ENCODE data around the gene PITX2.

PITX2 gene

GRCh38 chr4:110639207-110640090 lies 16.6 kb upstream of the PITX2 start:
- Mint-ChIP-seq H3K27ac (peak overlapping the region; percentile 47 to 94 (median 90)), H3K4me1 (peaks cover 22% of the 10 kb centered on the region), H3K9me3 (peaks cover 2% of the 10 kb centered on the region), H3K27me3 (ENCODE audit: low read depth) (peaks cover 97% of the 10 kb centered on the region), H3K4me3 (peak overlapping the region; percentile 76 to 90 (median 87)), H3K36me3 (ENCODE audit: low read depth) (no peaks in the 10 kb centered on the region)
- no peak for TF ChIP-seq CTCF (IDR thresholded peaks at IDR 0.05; ENCODE audit: unreplicated experiment in 3 of 3)

- Mint-ChIP-seq H3K4me3 (peak overlapping the region; percentile 87 to 90 (median 88)), H3K27ac (peak overlapping the region; percentile 47 to 90 (median 89)), H3K4me1 (peaks cover 26% of the 10 kb centered on the region), H3K9me3 (peaks cover 2% of the 10 kb centered on the region), H3K36me3 (ENCODE audit: low read depth) (peaks cover 4% of the 10 kb centered on the region), H3K27me3 (ENCODE audit: low read depth) (peaks cover 98% of the 10 kb centered on the region)
- no peak for TF ChIP-seq CTCF (IDR thresholded peaks at IDR 0.05; ENCODE audit: unreplicated experiment in 3 of 3)
Measured at GRCh38 chr4:110638089-110638746, 15.3 kb upstream of the PITX2 start.

- Mint-ChIP-seq H3K4me1 (peaks cover 27% of the 10 kb centered on the region), H3K27me3 (ENCODE audit: low read depth) (peaks cover 98% of the 10 kb centered on the region), H3K27ac (peak overlapping the region; percentile 47 to 90 (median 89)), H3K36me3 (ENCODE audit: low read depth) (peaks cover 5% of the 10 kb centered on the region), H3K4me3 (peak overlapping the region; percentile 87 to 90 (median 88)), H3K9me3 (peaks cover 2% of the 10 kb centered on the region)
- peak in 2 of 3 experiments; percentile 16 to 20 for TF ChIP-seq CTCF (IDR thresholded peaks at IDR 0.05; ENCODE audit: unreplicated experiment in 3 of 3)
Measured at GRCh38 chr4:110637408-110638088, 14.7 kb upstream of the PITX2 start.

- no peak for TF ChIP-seq CTCF (IDR thresholded peaks at IDR 0.05; ENCODE audit: unreplicated experiment in 3 of 3)
- H3K27me3 Mint-ChIP-seq (ENCODE audit: low read depth) = peaks cover 97% of the 10 kb centered on the region
- peak overlapping the region; percentile 87 to 90 (median 88) for H3K4me3 Mint-ChIP-seq
- peaks cover 8% of the 10 kb centered on the region for H3K36me3 Mint-ChIP-seq (ENCODE audit: low read depth)
- H3K9me3 Mint-ChIP-seq = peaks cover 2% of the 10 kb centered on the region
- peaks cover 27% of the 10 kb centered on the region for H3K4me1 Mint-ChIP-seq
- peak overlapping the region; percentile 47 to 90 (median 89) for H3K27ac Mint-ChIP-seq
Measured at GRCh38 chr4:110636680-110637407, 14.0 kb upstream of the PITX2 start.

GRCh38 chr4:110636171-110636679 lies 13.3 kb upstream of the PITX2 start:
- H3K27ac Mint-ChIP-seq = peak overlapping the region; percentile 47 to 90 (median 89)
- peaks cover 28% of the 10 kb centered on the region for H3K4me1 Mint-ChIP-seq
- no peak for TF ChIP-seq CTCF (IDR thresholded peaks at IDR 0.05; ENCODE audit: unreplicated experiment in 3 of 3)
- peaks cover 97% of the 10 kb centered on the region for H3K27me3 Mint-ChIP-seq (ENCODE audit: low read depth)
- peaks cover 9% of the 10 kb centered on the region for H3K36me3 Mint-ChIP-seq (ENCODE audit: low read depth)
- peaks cover 2% of the 10 kb centered on the region for H3K9me3 Mint-ChIP-seq
- H3K4me3 Mint-ChIP-seq = peak overlapping the region; percentile 87 to 90 (median 88)

Data from nephron (organoid).